Measurements from ENCODE around the gene ST7L. TPM values are rescaled to one million over a fixed set of nuclear protein-coding genes. Genes with fewer than 3 reads are reported as not detected.

The ST7L gene
- total and polyA plus RNA-seq, 2 donors (not counting 1 experiment from before 2014, with no cell fraction given), result 14.6 to 18.0 TPM

GRCh38 chr1:112603012-112603411 is 15.9 kb downstream of the ST7L start:
- H3K79me2 ChIP-seq (ENCODE audit: control insufficient read depth, insufficient read depth, low read length), result no peaks in the 10 kb centered on the region
- no peak for DNase-seq (ENCODE audit: low read depth in 2 of 2)
- H2AFZ ChIP-seq (ENCODE audit: low read length), result no peak overlapping the region
- H3K4me1 ChIP-seq (ENCODE audit: control insufficient read depth, extremely low read depth, insufficient read depth, low read length), result no peaks in the 10 kb centered on the region
- no peak for TF ChIP-seq EZH2 (IDR thresholded peaks at IDR 0.05; ENCODE audit: low read length, missing control alignments)
- TF ChIP-seq, protein P1, sequence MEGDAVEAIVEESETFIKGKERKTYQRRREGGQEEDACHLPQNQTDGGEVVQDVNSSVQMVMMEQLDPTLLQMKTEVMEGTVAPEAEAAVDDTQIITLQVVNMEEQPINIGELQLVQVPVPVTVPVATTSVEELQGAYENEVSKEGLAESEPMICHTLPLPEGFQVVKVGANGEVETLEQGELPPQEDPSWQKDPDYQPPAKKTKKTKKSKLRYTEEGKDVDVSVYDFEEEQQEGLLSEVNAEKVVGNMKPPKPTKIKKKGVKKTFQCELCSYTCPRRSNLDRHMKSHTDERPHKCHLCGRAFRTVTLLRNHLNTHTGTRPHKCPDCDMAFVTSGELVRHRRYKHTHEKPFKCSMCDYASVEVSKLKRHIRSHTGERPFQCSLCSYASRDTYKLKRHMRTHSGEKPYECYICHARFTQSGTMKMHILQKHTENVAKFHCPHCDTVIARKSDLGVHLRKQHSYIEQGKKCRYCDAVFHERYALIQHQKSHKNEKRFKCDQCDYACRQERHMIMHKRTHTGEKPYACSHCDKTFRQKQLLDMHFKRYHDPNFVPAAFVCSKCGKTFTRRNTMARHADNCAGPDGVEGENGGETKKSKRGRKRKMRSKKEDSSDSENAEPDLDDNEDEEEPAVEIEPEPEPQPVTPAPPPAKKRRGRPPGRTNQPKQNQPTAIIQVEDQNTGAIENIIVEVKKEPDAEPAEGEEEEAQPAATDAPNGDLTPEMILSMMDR (conservative IDR thresholded peaks at IDR 0.05 in 1 of 2, IDR thresholded peaks at IDR 0.05 in 1 of 2; ENCODE audit: low read depth in 1 of 2, low read length in 2 of 2), result no peak
- no peaks in the 10 kb centered on the region for H4K20me1 ChIP-seq (ENCODE audit: control insufficient read depth, extremely low read depth, insufficient read depth, low read length)
- no peak overlapping the region for H3K4me2 ChIP-seq (ENCODE audit: extremely low read depth, insufficient read depth, low read length)
- H3K9ac ChIP-seq (ENCODE audit: insufficient read depth, low read length), result no peak overlapping the region
- no peaks in the 10 kb centered on the region for H3K27me3 ChIP-seq (ENCODE audit: control insufficient read depth, insufficient read depth, low read length)
- peaks cover 5% of the 10 kb centered on the region for H3K36me3 ChIP-seq (ENCODE audit: control insufficient read depth, insufficient read depth, low read length)
- no peaks in the 10 kb centered on the region for H3K9me3 ChIP-seq (ENCODE audit: control insufficient read depth, insufficient read depth, low read depth, low read length)
- H3K27ac ChIP-seq (ENCODE audit: insufficient read depth, low read length), result no peak overlapping the region
- H3K4me3 ChIP-seq (replicated peaks in 1 of 4; ENCODE audit: control extremely low read depth in 1 of 4, insufficient read depth in 1 of 4, low read depth in 3 of 4, low read length in 4 of 4), result no peak overlapping the region

DNA sequence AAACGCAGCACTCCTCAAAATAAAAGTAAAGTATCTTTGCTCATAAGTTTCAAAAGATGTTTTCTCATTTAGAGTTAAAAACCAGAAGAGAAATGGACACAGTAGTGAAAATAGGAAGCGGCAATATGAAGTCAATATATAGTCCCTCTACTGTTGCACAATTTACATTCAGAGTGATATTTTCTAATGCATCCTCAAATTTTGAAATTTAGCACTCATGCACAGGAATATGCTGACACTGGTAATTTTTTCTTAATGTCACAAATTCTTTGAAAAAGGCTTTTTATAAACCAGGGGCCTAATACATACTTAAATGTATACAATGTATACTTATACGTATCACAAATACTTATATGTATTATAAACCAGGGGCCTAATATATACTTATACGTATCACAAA is 19.5 kb downstream of the ST7L start:
- Histone ChIP-seq H3K27me3 (ENCODE audit: control insufficient read depth, insufficient read depth, low read length) (no peaks in the 10 kb centered on the region), H3K4me2 (ENCODE audit: extremely low read depth, insufficient read depth, low read length) (no peak overlapping the region), H3K36me3 (ENCODE audit: control insufficient read depth, insufficient read depth, low read length) (no peaks in the 10 kb centered on the region), H3K4me3 (replicated peaks in 1 of 4; ENCODE audit: control extremely low read depth in 1 of 4, insufficient read depth in 1 of 4, low read depth in 3 of 4, low read length in 4 of 4) (no peak overlapping the region), H3K4me1 (ENCODE audit: control insufficient read depth, extremely low read depth, insufficient read depth, low read length) (no peaks in the 10 kb centered on the region), H3K9me3 (ENCODE audit: control insufficient read depth, insufficient read depth, low read depth, low read length) (no peaks in the 10 kb centered on the region), H3K27ac (ENCODE audit: insufficient read depth, low read length) (no peak overlapping the region), H3K79me2 (ENCODE audit: control insufficient read depth, insufficient read depth, low read length) (no peaks in the 10 kb centered on the region), H3K9ac (ENCODE audit: insufficient read depth, low read length) (no peak overlapping the region), H2AFZ (ENCODE audit: low read length) (no peak overlapping the region), H4K20me1 (ENCODE audit: control insufficient read depth, extremely low read depth, insufficient read depth, low read length) (no peaks in the 10 kb centered on the region)
- no peak for TF ChIP-seq EZH2 (IDR thresholded peaks at IDR 0.05; ENCODE audit: low read length, missing control alignments)
- TF ChIP-seq, protein P1 (conservative IDR thresholded peaks at IDR 0.05 in 1 of 2, IDR thresholded peaks at IDR 0.05 in 1 of 2; ENCODE audit: low read depth in 1 of 2, low read length in 2 of 2), result no peak
- DNase-seq (ENCODE audit: low read depth in 2 of 2), result no peak

- no peak overlapping the region for H3K27ac ChIP-seq (ENCODE audit: insufficient read depth, low read length)
- no peak overlapping the region for H3K9ac ChIP-seq (ENCODE audit: insufficient read depth, low read length)
- no peak for DNase-seq (ENCODE audit: low read depth in 2 of 2)
- no peaks in the 10 kb centered on the region for H3K79me2 ChIP-seq (ENCODE audit: control insufficient read depth, insufficient read depth, low read length)
- H3K4me1 ChIP-seq (ENCODE audit: control insufficient read depth, extremely low read depth, insufficient read depth, low read length), result no peaks in the 10 kb centered on the region
- no peaks in the 10 kb centered on the region for H3K36me3 ChIP-seq (ENCODE audit: control insufficient read depth, insufficient read depth, low read length)
- H3K9me3 ChIP-seq (ENCODE audit: control insufficient read depth, insufficient read depth, low read depth, low read length), result no peaks in the 10 kb centered on the region
- H3K4me2 ChIP-seq (ENCODE audit: extremely low read depth, insufficient read depth, low read length), result no peak overlapping the region
- H2AFZ ChIP-seq (ENCODE audit: low read length), result no peak overlapping the region
- no peak for TF ChIP-seq EZH2 (IDR thresholded peaks at IDR 0.05; ENCODE audit: low read length, missing control alignments)
- TF ChIP-seq, protein P1 (conservative IDR thresholded peaks at IDR 0.05 in 1 of 2, IDR thresholded peaks at IDR 0.05 in 1 of 2; ENCODE audit: low read depth in 1 of 2, low read length in 2 of 2), result no peak
- H4K20me1 ChIP-seq (ENCODE audit: control insufficient read depth, extremely low read depth, insufficient read depth, low read length), result no peaks in the 10 kb centered on the region
- H3K27me3 ChIP-seq (ENCODE audit: control insufficient read depth, insufficient read depth, low read length), result no peaks in the 10 kb centered on the region
- no peak overlapping the region for H3K4me3 ChIP-seq (replicated peaks in 1 of 4; ENCODE audit: control extremely low read depth in 1 of 4, insufficient read depth in 1 of 4, low read depth in 3 of 4, low read length in 4 of 4)
Observed at GRCh38 chr1:112594208-112594876, 24.6 kb downstream of the ST7L start.

Data from fibroblast of lung (primary cell).